Liver (tissue), 9 donors: ENCODE measurements around the gene PARD3. TPM values are rescaled to one million over a fixed set of nuclear protein-coding genes. Genes with fewer than 3 reads are reported as not detected.

Source experiments
- DNase-seq: peaks from one replicate; pipeline ENCODE4 v3.0.0-alpha.2; 2017; ENCODE audit warnings: low spot score
- H3K27ac ChIP-seq, 2 donors: one replicate each; pipeline ENCODE4 v1.7.0; 2013; ENCODE audit warnings: inconsistent platforms in 2 of 2, low read length in 2 of 2, control low read depth in 1 of 2, low read depth in 1 of 2, mild to moderate bottlenecking in 1 of 2
- H3K27me3 ChIP-seq, 4 donors: one replicate each; pipeline versions ENCODE4 v1.6.1 to v1.7.0; 2013; ENCODE audit warnings: low read length in 3 of 4, inconsistent platforms in 1 of 4, mild to moderate bottlenecking in 1 of 4, moderate library complexity in 1 of 4; ENCODE audit not compliant: control insufficient read depth in 4 of 4, insufficient read depth in 4 of 4
- H3K36me3 ChIP-seq, 4 donors: one replicate each; pipeline versions ENCODE4 v1.6.1 to v1.7.0; 2013; ENCODE audit warnings: low read length in 3 of 4, mild to moderate bottlenecking in 3 of 4, low read depth in 1 of 4, moderate library complexity in 1 of 4; ENCODE audit not compliant: control insufficient read depth in 4 of 4, insufficient read depth in 3 of 4
- H3K4me1 ChIP-seq, 4 donors: one replicate each; pipeline versions ENCODE4 v1.6.1 to v1.7.0; 2013; ENCODE audit warnings: low read length in 3 of 4, mild to moderate bottlenecking in 3 of 4, moderate library complexity in 1 of 4; ENCODE audit not compliant: control insufficient read depth in 4 of 4, insufficient read depth in 4 of 4
- H3K4me3 ChIP-seq, 3 donors: one replicate each; pipeline versions ENCODE4 v1.6.1 to v1.7.0; 2013; ENCODE audit warnings: low read length in 3 of 3, control low read depth in 1 of 3, low read depth in 1 of 3, mild to moderate bottlenecking in 1 of 3
- H3K9ac ChIP-seq, 2 donors: one replicate each; pipeline ENCODE4 v1.7.0; 2013; ENCODE audit warnings: low read length in 2 of 2, mild to moderate bottlenecking in 2 of 2, moderate library complexity in 2 of 2, control low read depth in 1 of 2, low read depth in 1 of 2
- H3K9me3 ChIP-seq, 4 donors: one replicate each; pipeline versions ENCODE4 v1.6.1 to v1.7.0; 2013; ENCODE audit warnings: low read length in 3 of 4; ENCODE audit not compliant: control insufficient read depth in 4 of 4
- EGR1 ChIP-seq, 2 donors: IDR thresholded peaks; 2 replicates each; pipeline ENCODE4 v1.6.1; 2016 to 2018; ENCODE audit warnings: antibody characterized with exemption in 2 of 2, low read depth in 2 of 2
- FOXA1 ChIP-seq: IDR thresholded peaks from 2 replicates; pipeline ENCODE4 v1.6.1; 2016; ENCODE audit warnings: antibody characterized with exemption
- GABPA ChIP-seq, 2 donors: IDR thresholded peaks in 1 of 2; conservative IDR thresholded peaks in 1 of 2; 2 replicates each; pipeline ENCODE4 v1.6.1; 2016; ENCODE audit warnings: antibody characterized with exemption in 2 of 2, mild to moderate bottlenecking in 1 of 2, moderate library complexity in 1 of 2
- HNF4G ChIP-seq: IDR thresholded peaks from 2 replicates; pipeline ENCODE4 v1.6.1; 2016; ENCODE audit warnings: antibody characterized with exemption
- NR2F2 ChIP-seq: IDR thresholded peaks from 2 replicates; pipeline ENCODE4 v1.6.1; 2016; ENCODE audit warnings: antibody characterized with exemption
- RAD21 ChIP-seq, 2 donors: IDR thresholded peaks; 2 replicates each; pipeline ENCODE4 v1.6.1; 2016; ENCODE audit warnings: antibody characterized with exemption in 2 of 2, mild to moderate bottlenecking in 2 of 2
- RXRA ChIP-seq, 2 donors: IDR thresholded peaks; 2 replicates each; pipeline ENCODE4 v1.6.1; 2017 to 2018; ENCODE audit warnings: antibody characterized with exemption in 2 of 2, mild to moderate bottlenecking in 1 of 2
- SP1 ChIP-seq: IDR thresholded peaks from 2 replicates; pipeline ENCODE4 v1.6.1; 2018; ENCODE audit warnings: antibody characterized with exemption, mild to moderate bottlenecking
- TAF1 ChIP-seq: conservative IDR thresholded peaks from 2 replicates; pipeline ENCODE4 v1.6.1; 2016; ENCODE audit warnings: antibody characterized with exemption, mild to moderate bottlenecking
- YY1 ChIP-seq: IDR thresholded peaks from 2 replicates; pipeline ENCODE4 v1.6.1; 2016; ENCODE audit warnings: antibody characterized with exemption, mild to moderate bottlenecking
- WGBS: extraction: QIAGEN DNeasy Blood & Tissue Kit; methylation state at CpG from one replicate; pipeline ENCODE4 v1.1.7; 2013; 5-methylcytosine and 5-hydroxymethylcytosine counted together
- polyA plus RNA-seq, 2 donors: library from polyadenylated mRNA; stranded (reverse) in 1 of 2; unstranded in 1 of 2; fragments of 200-250 nt in 1 of 2; fragments of >200 nt in 1 of 2; fragmentation: Nextera tagmentation in 1 of 2; extraction: Ambion mirVana in 1 of 2; gene quantifications; one replicate each; pipeline versions ENCODE4 v1.2.1 to v1.2.3, GENCODE V29; 2013 to 2015
- total RNA-seq, 2 donors: library from RNA; depleted of rRNA; stranded (reverse); fragments of >200 nt; gene quantifications; one replicate each; pipeline ENCODE4 v1.2.3, GENCODE V29; 2014
- TF ChIP-seq, protein P1 (sequence below): IDR thresholded peaks from 2 replicates; pipeline ENCODE4 v1.6.1; 2016; ENCODE audit warnings: antibody characterized with exemption
- TF ChIP-seq, protein P2 (sequence below): IDR thresholded peaks from 2 replicates; pipeline ENCODE4 v1.6.1; 2016; ENCODE audit warnings: antibody characterized with exemption
- TF ChIP-seq, protein P3 (sequence below): IDR thresholded peaks from 2 replicates; pipeline ENCODE4 v1.6.1; 2016; ENCODE audit warnings: antibody characterized with exemption
- TF ChIP-seq, protein P4 (sequence below): IDR thresholded peaks from 2 replicates; pipeline ENCODE4 v1.6.1; 2016; ENCODE audit warnings: antibody characterized with exemption, mild to moderate bottlenecking
- TF ChIP-seq, protein P5 (sequence below): fragments of 150-350 bp; IDR thresholded peaks from 2 replicates; pipeline ENCODE4 v1.5.1; 2017; ENCODE audit warnings: improper control_type of control experiment, low read depth, low read length; ENCODE audit not compliant: missing input control
- donor health status: healthy.
- donor health status: healthy.
- donor health status: healthy.
- donor health status: healthy.
- donor health status: healthy.

Gene PARD3
- total and polyA plus RNA-seq, 4 donors = 12.3 to 43.8 (median 13.5) TPM

DNA sequence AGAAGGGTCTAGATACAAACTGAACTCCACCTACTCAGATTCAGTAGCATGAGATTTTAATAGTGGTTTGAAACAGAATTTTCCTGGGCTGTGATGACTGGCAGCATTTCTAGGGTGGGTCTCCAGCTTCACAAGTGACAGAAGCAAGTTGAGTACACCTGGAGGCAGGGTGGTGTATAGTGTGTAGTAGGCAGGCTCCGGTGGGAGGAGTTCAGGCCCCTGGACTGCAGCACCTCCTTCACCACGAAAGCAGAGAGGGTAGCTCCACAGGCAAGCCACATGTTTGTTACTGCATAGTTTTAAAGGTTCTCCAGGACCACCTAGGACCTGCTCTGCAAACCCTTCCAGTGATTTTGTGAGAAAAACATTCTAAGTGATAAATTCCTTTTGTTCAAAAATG is 347.2 kb downstream of the PARD3 start (continued):
- TF ChIP-seq, protein P1, sequence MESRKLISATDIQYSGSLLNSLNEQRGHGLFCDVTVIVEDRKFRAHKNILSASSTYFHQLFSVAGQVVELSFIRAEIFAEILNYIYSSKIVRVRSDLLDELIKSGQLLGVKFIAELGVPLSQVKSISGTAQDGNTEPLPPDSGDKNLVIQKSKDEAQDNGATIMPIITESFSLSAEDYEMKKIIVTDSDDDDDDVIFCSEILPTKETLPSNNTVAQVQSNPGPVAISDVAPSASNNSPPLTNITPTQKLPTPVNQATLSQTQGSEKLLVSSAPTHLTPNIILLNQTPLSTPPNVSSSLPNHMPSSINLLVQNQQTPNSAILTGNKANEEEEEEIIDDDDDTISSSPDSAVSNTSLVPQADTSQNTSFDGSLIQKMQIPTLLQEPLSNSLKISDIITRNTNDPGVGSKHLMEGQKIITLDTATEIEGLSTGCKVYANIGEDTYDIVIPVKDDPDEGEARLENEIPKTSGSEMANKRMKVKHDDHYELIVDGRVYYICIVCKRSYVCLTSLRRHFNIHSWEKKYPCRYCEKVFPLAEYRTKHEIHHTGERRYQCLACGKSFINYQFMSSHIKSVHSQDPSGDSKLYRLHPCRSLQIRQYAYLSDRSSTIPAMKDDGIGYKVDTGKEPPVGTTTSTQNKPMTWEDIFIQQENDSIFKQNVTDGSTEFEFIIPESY = no peak
- TF ChIP-seq FOXA1 = no peak
- TF ChIP-seq, protein P2, sequence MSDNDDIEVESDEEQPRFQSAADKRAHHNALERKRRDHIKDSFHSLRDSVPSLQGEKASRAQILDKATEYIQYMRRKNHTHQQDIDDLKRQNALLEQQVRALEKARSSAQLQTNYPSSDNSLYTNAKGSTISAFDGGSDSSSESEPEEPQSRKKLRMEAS = no peak

DNA sequence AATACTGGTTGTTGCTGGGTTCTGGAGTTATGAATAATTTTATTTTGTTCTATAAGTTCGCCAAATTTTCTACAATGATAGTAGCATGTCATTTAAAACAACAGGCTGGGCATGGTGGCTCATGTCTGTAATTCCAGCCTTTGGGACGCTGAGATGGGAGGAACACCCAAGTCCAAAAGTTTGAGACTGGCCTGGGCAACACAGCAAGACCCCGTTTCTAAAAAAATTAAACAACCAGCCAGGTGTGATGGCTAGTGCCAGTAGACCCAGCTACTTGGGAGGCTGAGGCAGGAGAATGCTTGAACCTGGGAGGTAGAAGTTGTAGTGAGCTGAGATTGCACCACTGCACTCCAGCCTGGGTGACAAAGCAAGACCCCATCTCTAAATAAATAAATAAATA is 347.7 kb downstream of the PARD3 start:
- WGBS = 93% methylated on average over 3 of the region's 3 CpGs

More for the DNA sequence above, 347.7 kb downstream of the PARD3 start:
- Histone ChIP-seq H3K9ac (no peak overlapping the region), H3K36me3 (peaks cover 0 to 3% (median 1%) of the 10 kb centered on the region in 4 donors), H3K4me3 (no peak overlapping the region), H3K9me3 (no peaks in the 10 kb centered on the region), H3K27ac (no peak overlapping the region), H3K4me1 (peaks cover 3 to 14% (median 7%) of the 10 kb centered on the region in 4 donors), H3K27me3 (no peaks in the 10 kb centered on the region)
- no peak for DNase-seq
- TF ChIP-seq GABPA (IDR thresholded peaks at IDR 0.05 in 1 of 2, conservative IDR thresholded peaks at IDR 0.05 in 1 of 2) = no peak
- TF ChIP-seq NR2F2 = no peak
- TF ChIP-seq, protein P3, sequence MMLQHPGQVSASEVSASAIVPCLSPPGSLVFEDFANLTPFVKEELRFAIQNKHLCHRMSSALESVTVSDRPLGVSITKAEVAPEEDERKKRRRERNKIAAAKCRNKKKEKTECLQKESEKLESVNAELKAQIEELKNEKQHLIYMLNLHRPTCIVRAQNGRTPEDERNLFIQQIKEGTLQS = no peak
- no peak for TF ChIP-seq TAF1
- TF ChIP-seq, protein P1 = no peak
- no peak for TF ChIP-seq YY1
- TF ChIP-seq SP1 = no peak
- TF ChIP-seq HNF4G = no peak
- no peak for TF ChIP-seq RXRA (IDR thresholded peaks at IDR 0.05)
- TF ChIP-seq RAD21 (IDR thresholded peaks at IDR 0.05) = no peak
- no peak for TF ChIP-seq EGR1 (IDR thresholded peaks at IDR 0.05; ENCODE audit: low read depth in 2 of 2)
- TF ChIP-seq, protein P4, sequence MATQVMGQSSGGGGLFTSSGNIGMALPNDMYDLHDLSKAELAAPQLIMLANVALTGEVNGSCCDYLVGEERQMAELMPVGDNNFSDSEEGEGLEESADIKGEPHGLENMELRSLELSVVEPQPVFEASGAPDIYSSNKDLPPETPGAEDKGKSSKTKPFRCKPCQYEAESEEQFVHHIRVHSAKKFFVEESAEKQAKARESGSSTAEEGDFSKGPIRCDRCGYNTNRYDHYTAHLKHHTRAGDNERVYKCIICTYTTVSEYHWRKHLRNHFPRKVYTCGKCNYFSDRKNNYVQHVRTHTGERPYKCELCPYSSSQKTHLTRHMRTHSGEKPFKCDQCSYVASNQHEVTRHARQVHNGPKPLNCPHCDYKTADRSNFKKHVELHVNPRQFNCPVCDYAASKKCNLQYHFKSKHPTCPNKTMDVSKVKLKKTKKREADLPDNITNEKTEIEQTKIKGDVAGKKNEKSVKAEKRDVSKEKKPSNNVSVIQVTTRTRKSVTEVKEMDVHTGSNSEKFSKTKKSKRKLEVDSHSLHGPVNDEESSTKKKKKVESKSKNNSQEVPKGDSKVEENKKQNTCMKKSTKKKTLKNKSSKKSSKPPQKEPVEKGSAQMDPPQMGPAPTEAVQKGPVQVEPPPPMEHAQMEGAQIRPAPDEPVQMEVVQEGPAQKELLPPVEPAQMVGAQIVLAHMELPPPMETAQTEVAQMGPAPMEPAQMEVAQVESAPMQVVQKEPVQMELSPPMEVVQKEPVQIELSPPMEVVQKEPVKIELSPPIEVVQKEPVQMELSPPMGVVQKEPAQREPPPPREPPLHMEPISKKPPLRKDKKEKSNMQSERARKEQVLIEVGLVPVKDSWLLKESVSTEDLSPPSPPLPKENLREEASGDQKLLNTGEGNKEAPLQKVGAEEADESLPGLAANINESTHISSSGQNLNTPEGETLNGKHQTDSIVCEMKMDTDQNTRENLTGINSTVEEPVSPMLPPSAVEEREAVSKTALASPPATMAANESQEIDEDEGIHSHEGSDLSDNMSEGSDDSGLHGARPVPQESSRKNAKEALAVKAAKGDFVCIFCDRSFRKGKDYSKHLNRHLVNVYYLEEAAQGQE = no peak
- TF ChIP-seq, protein P5, sequence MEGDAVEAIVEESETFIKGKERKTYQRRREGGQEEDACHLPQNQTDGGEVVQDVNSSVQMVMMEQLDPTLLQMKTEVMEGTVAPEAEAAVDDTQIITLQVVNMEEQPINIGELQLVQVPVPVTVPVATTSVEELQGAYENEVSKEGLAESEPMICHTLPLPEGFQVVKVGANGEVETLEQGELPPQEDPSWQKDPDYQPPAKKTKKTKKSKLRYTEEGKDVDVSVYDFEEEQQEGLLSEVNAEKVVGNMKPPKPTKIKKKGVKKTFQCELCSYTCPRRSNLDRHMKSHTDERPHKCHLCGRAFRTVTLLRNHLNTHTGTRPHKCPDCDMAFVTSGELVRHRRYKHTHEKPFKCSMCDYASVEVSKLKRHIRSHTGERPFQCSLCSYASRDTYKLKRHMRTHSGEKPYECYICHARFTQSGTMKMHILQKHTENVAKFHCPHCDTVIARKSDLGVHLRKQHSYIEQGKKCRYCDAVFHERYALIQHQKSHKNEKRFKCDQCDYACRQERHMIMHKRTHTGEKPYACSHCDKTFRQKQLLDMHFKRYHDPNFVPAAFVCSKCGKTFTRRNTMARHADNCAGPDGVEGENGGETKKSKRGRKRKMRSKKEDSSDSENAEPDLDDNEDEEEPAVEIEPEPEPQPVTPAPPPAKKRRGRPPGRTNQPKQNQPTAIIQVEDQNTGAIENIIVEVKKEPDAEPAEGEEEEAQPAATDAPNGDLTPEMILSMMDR = no peak
- TF ChIP-seq FOXA1 = no peak
